ES-I3 (cell line): ENCODE data around the gene SERGEF.

ENCODE experiments used
- H3K36me3 ChIP-seq: 2 replicates; pipeline ENCODE4 v1.6.1; 2013; ENCODE audit warnings: mild to moderate bottlenecking, low read length, control low read depth, moderate library complexity; ENCODE audit not compliant: insufficient read depth
- H3K4me1 ChIP-seq: 2 replicates; pipeline ENCODE4 v1.6.1; 2013; ENCODE audit warnings: mild to moderate bottlenecking, control low read depth, low read length; ENCODE audit not compliant: insufficient read depth
- H3K9ac ChIP-seq: 2 replicates; pipeline ENCODE4 v1.6.1; 2013; ENCODE audit warnings: low read depth, mild to moderate bottlenecking, low read length, moderate library complexity
- H3K9me3 ChIP-seq: 2 replicates; pipeline ENCODE4 v1.6.1; 2013; ENCODE audit warnings: mild to moderate bottlenecking, low read length, moderate library complexity; ENCODE audit not compliant: control insufficient read depth, insufficient read depth

Gene SERGEF

DNA sequence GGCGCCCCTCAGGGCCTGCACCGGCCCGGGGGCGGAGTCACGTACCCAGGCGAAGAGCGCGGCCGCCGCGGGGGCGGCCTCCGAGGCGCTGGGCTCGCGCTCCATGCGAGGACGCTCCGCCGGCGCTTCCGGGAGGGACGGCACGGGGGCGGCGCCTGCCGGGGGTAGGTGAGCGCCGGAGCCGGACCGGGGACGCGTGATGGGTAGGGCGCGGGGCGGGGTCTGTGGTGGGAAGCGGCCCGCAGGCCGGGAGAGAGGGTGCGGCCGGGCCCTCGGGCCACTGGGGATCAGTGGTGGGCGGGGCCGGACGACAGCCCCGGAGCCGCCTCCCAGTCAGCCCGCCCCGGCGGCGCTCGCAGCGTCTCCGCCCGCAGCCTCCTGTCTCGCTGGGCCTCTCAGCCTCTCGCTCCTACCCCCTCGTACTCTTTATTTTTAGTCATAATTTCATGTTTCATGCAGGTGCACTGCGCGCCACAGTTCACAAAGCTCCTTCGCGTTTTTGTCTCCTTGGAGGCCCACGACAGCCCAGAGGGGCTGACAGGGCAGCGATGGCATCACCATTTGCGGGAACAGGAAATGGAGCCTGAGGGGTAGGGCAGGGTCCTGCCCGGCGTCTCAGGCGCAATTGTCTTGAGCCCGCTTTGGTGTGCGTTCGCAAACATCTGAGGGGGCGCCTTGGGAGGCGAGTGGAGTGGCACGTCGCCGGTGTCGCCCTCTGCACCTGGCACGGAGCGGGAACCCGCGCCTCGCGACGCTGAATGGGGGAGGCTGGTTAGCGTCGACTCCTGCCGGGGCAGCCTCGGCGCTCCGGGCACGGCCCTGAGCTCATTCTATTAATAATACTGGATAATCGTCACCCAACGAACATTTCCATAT, at the start of gene SERGEF:
TSS of gene SERGEF (minus strand) at position 142 of the 876 bp plus-strand sequence. CDS start at position 105, 37 bp downstream.
- Histone ChIP-seq H3K36me3 (no peaks in the 10 kb centered on the region), H3K4me1 (no peaks in the 10 kb centered on the region), H3K9me3 (no peaks in the 10 kb centered on the region), H3K9ac (peak within 1 kb of the TSS; percentile 70)

DNA sequence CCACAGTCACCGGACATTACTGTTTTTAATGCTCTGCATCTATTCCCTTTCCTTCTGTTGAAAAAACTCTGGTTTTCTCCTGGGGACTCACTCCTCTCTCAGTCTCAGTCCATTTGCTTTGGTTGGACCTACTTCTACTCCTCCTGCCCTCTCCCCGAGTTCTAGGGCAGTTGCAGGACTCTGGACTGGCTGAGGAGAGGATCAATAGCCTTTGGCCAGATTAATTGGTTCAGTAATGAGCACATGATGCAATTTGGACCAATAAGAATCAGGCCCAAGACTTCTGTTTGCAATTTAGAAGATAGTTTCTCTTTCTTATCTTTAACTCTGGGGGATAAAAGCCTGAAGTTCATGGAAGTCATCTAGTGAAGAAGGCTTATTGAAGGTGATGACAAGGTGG, 48.5 kb upstream of the SERGEF start:
- no peaks in the 10 kb centered on the region for H3K36me3 ChIP-seq
- H3K9ac ChIP-seq = no peak overlapping the region
- H3K4me1 ChIP-seq = no peaks in the 10 kb centered on the region
- H3K9me3 ChIP-seq = no peaks in the 10 kb centered on the region

DNA sequence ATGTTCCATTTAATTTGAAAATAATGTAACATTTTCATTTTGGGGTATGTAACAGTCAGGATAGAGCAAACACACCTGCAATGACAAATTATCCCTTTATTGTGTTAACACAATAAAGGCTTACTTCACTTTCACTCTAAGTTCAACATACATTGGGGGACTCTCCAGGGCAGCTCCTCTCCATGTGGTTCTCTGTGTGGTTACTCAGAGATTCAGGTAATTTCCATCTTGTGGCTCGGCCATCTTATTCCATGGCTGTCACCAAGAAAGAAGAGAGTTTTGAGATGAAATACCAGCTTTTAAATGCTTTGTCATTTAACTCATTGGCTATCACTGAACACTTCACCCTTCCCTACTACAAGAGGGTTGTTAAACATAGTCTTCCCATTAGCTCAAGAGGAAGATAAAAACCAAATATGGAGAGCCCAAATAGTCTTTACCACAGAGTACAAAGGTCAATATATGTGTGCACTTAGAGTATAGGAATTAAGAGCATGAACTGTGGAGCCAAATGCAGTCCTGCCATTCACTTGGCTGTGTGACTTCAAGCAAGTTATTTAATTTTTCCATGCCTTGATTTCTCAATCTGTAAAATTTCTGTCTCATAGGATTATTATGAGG, 43.8 kb upstream of the SERGEF start:
- Histone ChIP-seq H3K36me3 (no peaks in the 10 kb centered on the region), H3K9ac (no peak overlapping the region), H3K9me3 (no peaks in the 10 kb centered on the region), H3K4me1 (no peaks in the 10 kb centered on the region)

DNA sequence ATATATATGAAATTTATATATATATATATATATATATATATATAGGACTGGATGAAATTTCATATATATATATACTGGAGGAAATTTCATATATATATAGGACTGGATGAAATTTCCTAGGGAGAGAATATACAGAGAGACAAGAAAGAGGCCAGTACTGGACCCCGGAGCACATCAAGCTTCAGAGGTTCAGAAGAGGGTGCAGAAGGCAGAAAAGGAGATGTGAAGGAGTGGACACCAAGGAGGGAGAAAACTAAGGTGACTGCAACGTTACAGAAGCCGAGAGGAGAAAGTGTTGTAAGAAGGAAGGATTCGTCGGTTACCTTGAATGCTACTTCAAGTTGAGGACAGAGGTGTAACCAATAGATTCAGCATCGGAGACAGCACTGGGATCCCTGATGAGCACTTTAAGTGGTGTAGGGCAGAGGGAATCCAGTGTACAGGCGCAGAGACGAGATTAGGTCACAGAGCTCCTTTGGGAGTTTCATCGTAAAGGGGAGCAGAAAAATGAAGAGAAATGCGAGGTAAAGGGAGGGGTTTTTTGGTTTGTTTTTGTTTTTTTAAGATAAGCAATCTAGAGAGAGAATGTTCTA, 41.8 kb upstream of the SERGEF start:
- no peaks in the 10 kb centered on the region for H3K9me3 ChIP-seq
- H3K4me1 ChIP-seq = no peaks in the 10 kb centered on the region
- H3K36me3 ChIP-seq = no peaks in the 10 kb centered on the region
- H3K9ac ChIP-seq = no peak overlapping the region

DNA sequence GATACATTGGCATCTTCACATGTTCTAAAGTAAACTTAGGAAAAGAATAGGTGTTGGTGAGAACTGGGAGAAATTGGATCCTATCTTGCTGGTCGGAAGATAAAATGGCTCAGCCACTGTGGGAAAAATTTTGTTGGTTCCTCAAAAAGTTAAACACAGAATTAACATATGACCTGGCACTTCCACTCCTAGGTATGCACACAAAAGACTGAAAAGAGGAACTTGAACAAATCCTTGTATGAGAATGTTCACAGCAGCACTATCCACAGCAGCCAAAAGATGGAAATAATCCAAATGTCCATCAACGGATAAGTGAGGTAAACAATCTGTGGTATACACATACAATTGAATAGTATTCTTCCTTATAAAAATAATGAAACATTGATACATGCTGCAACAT, 38.0 kb upstream of the SERGEF start:
- H3K9me3 ChIP-seq = no peaks in the 10 kb centered on the region
- H3K36me3 ChIP-seq = no peaks in the 10 kb centered on the region
- no peak overlapping the region for H3K9ac ChIP-seq
- H3K4me1 ChIP-seq = no peaks in the 10 kb centered on the region

DNA sequence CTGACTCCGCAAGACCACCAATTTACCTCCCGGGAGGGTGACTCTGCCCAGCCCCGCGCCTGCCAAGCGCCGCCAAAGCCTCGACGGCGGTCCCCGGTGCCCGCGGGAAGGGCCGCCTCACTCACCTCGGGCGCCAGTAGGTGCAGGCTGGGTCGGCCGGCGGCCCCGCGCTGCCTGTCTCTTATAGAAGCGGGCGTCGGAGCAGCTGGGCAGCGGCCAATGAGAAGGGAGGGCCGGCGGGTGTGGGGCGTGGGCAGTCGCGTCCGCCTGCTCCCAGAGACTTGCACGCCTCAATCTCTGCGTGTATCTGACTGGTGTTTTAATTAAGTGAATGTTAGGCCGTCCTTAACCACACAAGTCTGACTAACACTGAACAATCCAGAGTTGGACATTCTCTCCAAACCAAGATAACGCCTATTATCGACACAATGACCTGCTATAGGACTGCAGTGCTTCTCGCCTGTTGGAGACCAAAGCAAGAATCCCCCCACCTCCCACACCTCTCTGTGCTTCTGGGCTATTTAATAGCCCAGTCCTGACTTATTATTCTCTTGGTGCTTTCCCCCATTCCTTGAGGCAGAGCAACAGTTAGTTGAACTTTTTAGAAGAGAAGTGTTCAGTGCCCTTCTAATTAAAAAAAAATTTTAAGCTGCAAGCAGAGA, 33.4 kb upstream of the SERGEF start, which contains the start of gene TPH1:
TSS of gene TPH1 (minus strand) at position 154 of the 662 bp plus-strand sequence. CDS start 5,507 bp downstream, outside the sequence.
- peaks cover 4% of the 10 kb centered on the region; the same call in 1 of the 2 replicates for H3K4me1 ChIP-seq
- peak within 1 kb of the TSS; percentile 39; the same call in 1 of the 2 replicates for H3K9ac ChIP-seq
- no peaks in the 10 kb centered on the region for H3K36me3 ChIP-seq
- H3K9me3 ChIP-seq = no peaks in the 10 kb centered on the region

DNA sequence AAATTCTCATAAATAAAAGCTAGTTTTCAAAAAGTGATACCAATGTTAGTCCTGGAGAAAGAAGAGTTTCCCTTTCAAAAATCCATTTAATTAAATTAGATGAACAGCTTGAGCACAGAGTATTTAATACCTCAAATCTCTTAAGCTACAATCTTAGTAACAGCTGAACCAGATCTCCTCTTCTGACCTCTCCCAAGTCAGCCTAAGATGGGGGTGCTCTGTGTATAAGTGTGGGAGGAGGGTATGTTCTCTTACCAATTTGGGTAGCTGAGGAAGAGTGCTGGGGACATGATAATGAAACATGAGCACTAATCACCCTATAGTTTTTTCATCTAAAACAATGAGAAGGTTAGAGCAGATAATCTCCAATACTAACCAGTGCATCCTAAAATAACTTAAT, 23.6 kb upstream of the SERGEF start:
- Histone ChIP-seq H3K9ac (no peak overlapping the region), H3K4me1 (no peaks in the 10 kb centered on the region), H3K9me3 (no peaks in the 10 kb centered on the region), H3K36me3 (no peaks in the 10 kb centered on the region)

DNA sequence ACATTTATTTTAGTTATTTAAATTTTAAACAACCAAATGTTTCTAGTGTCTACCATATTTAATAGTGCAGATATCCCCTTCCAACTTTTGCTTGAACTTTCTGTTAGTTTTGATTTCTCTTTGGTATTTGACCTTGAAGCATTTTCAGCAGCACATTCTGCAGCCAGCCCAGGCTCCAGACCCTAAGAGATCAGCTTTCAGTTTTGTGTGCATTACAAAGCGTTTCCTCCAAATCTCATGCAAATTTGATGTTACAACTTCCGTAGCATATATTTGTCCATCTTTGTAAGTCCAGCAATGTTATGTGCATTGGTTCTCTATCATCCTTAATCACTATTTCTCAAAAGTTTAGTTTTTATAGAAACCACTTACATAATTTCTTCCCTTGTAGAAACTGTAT, 14.6 kb upstream of the SERGEF start:
- Histone ChIP-seq H3K36me3 (no peaks in the 10 kb centered on the region), H3K9me3 (no peaks in the 10 kb centered on the region), H3K4me1 (no peaks in the 10 kb centered on the region), H3K9ac (no peak overlapping the region)

DNA sequence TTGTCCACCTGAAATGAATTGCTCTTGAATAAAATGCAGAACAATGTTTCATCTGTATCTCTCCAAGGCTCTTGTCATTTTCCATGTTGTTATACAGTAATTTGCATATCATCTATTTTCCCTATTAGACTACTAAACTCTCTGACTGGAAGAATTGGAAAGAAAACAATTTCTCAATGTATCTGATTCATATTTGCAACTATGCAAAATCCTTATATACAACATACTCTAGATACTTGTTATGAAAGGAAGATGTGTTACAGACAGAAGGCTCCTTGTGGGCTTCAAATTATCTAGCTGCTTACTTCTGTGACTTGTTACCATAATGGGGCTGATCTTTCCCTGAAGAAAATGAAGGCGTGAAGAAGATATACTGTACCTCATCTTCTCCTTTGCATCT, 9.6 kb upstream of the SERGEF start:
- Histone ChIP-seq H3K9me3 (no peaks in the 10 kb centered on the region), H3K36me3 (no peaks in the 10 kb centered on the region), H3K9ac (no peak overlapping the region), H3K4me1 (no peaks in the 10 kb centered on the region)

DNA sequence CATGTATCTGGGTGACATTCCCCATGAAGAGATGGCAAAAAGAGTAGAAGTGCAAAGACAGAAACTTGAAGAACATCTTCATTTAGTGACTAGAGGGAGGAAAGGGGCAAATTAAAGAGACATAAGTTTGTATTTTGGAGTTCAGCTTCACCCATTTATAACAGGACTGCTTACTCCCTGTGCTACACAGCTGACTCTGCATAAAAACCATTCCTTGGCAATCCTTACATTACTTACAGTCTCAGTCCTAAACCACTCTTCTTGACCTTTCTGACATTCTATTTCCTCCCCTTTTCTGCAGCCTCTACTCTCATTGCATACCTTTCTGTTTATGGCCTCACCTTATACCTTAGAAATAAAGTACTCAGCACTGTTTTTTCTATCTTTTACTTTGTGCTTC, 6.8 kb upstream of the SERGEF start:
- H3K36me3 ChIP-seq = no peaks in the 10 kb centered on the region
- H3K9me3 ChIP-seq = no peaks in the 10 kb centered on the region
- no peaks in the 10 kb centered on the region for H3K4me1 ChIP-seq
- no peak overlapping the region for H3K9ac ChIP-seq

DNA sequence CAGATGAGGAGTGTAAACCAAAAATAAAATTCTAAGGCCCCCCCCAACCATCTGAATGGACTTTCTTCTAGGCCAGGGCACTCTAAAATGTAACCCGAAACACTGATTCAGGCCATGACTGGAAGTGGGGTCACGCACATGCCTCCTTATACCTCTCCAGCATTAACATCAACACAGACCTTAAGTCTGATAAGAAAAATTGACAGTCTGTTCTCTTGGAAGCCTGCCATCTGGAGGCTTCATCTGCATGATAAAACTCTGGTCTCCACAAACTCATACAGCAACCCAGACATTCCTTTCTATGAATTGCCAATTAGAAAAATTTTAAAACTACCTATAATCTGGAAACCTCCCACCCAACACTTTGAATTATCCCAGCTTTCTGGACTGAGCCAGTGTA, 3.9 kb upstream of the SERGEF start:
- no peaks in the 10 kb centered on the region for H3K36me3 ChIP-seq
- no peaks in the 10 kb centered on the region for H3K9me3 ChIP-seq
- H3K4me1 ChIP-seq = no peaks in the 10 kb centered on the region
- H3K9ac ChIP-seq = no peak overlapping the region

DNA sequence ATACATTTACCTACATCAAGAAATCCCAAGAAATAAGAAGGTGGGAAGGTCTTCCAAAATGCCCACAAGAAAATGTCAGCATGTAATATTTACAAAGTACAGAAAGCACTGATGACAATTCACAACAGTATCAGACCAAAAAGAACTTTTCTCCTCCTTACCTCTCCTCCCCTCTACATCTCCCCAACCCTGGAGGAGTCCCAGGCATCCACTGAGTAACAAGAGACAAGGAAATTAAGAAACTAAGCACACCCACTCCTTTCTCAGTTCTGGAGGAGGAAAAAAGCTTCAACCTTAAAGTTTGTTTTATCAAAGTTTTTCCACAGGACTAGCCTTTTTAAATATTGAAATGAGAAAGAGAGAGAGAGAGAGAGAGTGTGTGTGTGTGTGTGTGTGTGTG, 2.0 kb upstream of the SERGEF start:
- Histone ChIP-seq H3K4me1 (no peaks in the 10 kb centered on the region), H3K9ac (no peak overlapping the region), H3K36me3 (no peaks in the 10 kb centered on the region), H3K9me3 (no peaks in the 10 kb centered on the region)

DNA sequence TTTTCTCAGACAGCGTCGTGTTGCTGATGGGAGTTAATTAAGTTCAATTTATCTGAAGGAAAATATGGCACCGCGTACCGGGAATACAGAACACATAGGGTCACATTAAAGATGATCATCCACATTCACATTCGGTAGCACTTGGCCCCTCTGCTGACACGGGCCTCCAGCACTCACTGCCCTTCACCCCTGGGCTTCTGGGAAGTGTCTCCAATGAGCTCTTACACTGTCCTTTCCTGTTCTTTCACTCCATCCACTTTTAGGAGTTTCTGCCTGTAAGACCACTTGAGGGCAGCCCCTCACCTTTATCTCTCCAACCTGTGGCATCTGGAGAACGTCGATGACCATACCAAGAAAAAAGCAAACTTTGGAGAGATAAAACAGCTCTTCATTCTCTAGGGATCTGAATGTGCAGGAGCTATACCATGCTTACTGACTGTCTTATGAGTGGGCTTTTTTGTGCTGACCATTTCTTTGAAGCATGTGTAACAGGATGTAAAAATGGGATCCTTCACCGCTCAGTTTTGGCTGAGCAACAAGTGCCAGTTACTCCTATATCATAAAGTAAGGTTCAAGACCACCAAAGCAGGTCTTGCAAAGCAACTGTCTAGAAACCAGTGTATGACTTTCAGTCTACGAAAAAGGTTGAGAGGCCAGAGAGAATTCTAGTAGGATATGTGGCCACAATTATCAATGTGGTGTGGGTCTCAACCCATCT, 1.1 kb upstream of the SERGEF start:
- H3K4me1 ChIP-seq = no peaks in the 10 kb centered on the region
- no peaks in the 10 kb centered on the region for H3K36me3 ChIP-seq
- H3K9ac ChIP-seq = peak overlapping the region; percentile 70
- H3K9me3 ChIP-seq = no peaks in the 10 kb centered on the region
